Ammon's horn (tissue), 1 donor: ENCODE data around the gene GRIN2A.

ENCODE experiments used
- DNase-seq: peaks from one replicate; pipeline ENCODE4 v3.0.0-alpha.2; 2016; ENCODE audit warnings: low spot score

The GRIN2A gene

GRCh38 chr16:10031955-10032354, 150.3 kb downstream of the GRIN2A start:
- DNase-seq, result no peak

- no peak for DNase-seq
These were observed 150.8 kb downstream of the GRIN2A start for GRCh38 chr16:10031473-10031872.

- no peak for DNase-seq
These were observed 153.6 kb downstream of the GRIN2A start for GRCh38 chr16:10028644-10029043.

- DNase-seq, result peak; percentile 28
These were observed 154.7 kb downstream of the GRIN2A start for GRCh38 chr16:10027553-10027952.

GRCh38 chr16:10026593-10026992, 155.6 kb downstream of the GRIN2A start:
- no peak for DNase-seq

- no peak for DNase-seq
These were observed 160.1 kb downstream of the GRIN2A start for GRCh38 chr16:10022098-10022497.

GRCh38 chr16:10020866-10021265, 161.4 kb downstream of the GRIN2A start:
- DNase-seq, result no peak

GRCh38 chr16:10016752-10017151, 165.5 kb downstream of the GRIN2A start:
- DNase-seq, result no peak

- no peak for DNase-seq
These were observed 166.8 kb downstream of the GRIN2A start for GRCh38 chr16:10015397-10015796.

GRCh38 chr16:10013774-10014173, 168.5 kb downstream of the GRIN2A start:
- DNase-seq, result no peak

- peak; percentile 68 for DNase-seq
These were observed 168.9 kb downstream of the GRIN2A start for GRCh38 chr16:10013364-10013763.

GRCh38 chr16:10009684-10010083, 172.5 kb downstream of the GRIN2A start:
- DNase-seq, result peak; percentile 84

GRCh38 chr16:10003486-10003885, 178.7 kb downstream of the GRIN2A start:
- peak; percentile 81 for DNase-seq

- no peak for DNase-seq
These were observed 180.9 kb downstream of the GRIN2A start for GRCh38 chr16:10001258-10001775.

GRCh38 chr16:9996221-9996620, 186.0 kb downstream of the GRIN2A start:
- DNase-seq, result no peak

GRCh38 chr16:9992441-9992840, 189.8 kb downstream of the GRIN2A start:
- DNase-seq, result no peak

GRCh38 chr16:9980981-9981380, 201.2 kb downstream of the GRIN2A start:
- no peak for DNase-seq

- no peak for DNase-seq
These were observed 204.0 kb downstream of the GRIN2A start for GRCh38 chr16:9978160-9978725.

GRCh38 chr16:9977333-9977897, 204.8 kb downstream of the GRIN2A start:
- DNase-seq, result peak; percentile 69

GRCh38 chr16:9976601-9977000, 205.6 kb downstream of the GRIN2A start:
- DNase-seq, result peak; percentile 92

- no peak for DNase-seq
These were observed 210.3 kb downstream of the GRIN2A start for GRCh38 chr16:9971907-9972306.

- peak; percentile 58 for DNase-seq
These were observed 211.4 kb downstream of the GRIN2A start for GRCh38 chr16:9970796-9971195.

- DNase-seq, result no peak
These were observed 212.0 kb downstream of the GRIN2A start for GRCh38 chr16:9970244-9970643.

GRCh38 chr16:9969580-9969979, 212.6 kb downstream of the GRIN2A start:
- peak; percentile 28 for DNase-seq
